Activated CD8-positive, alpha-beta memory T cell treated with anti-CD3 and anti-CD28 coated beads for 48 hours (primary cell): ENCODE measurements around the gene GAA.

ENCODE experiments used
- DNase-seq, 3 experiments: peaks; one replicate each; pipeline ENCODE4 v3.0.0-alpha.2; 2020; ENCODE audit warnings: low read depth in 2 of 3, low spot score in 2 of 3

The GAA gene

GRCh38 chr17:80115159-80115558 is 13.8 kb downstream of the GAA start:
- no peak for DNase-seq

DNA sequence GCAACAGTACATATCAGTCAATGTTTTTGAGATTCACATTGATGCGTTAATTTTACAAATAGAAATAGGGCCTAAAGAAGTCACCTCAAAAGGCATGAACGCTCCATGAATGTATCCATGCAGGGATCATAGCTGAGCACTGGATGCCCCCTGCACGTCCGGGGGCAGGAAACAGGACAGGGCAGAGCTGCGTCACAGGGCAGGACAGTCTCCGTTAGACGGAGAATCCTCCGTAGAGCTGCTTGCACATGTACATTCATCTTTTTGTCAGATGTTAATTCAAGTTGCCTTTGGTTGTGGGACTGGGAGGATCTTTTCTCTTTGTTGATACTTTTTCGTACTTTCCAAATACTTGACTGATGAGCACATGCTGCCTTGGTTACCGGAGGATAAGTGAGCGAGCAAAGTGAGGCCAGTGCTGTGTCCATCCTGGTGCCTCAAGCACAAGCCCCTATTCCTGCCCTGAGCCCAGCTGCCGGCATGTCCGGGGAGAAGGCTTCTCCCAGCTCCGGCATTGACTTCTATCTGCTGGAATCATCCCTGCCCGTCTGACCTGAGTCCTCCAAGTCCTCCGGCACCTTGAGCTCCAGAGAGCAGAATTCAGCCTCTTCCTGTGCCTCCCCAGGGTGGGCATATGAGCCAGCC is 15.0 kb downstream of the GAA start:
- no peak for DNase-seq

- no peak for DNase-seq
Measured at GRCh38 chr17:80116921-80117380, 15.6 kb downstream of the GAA start.

- no peak for DNase-seq
Measured at GRCh38 chr17:80117491-80118401, 16.4 kb downstream of the GAA start.

GRCh38 chr17:80118601-80119270 is 17.4 kb downstream of the GAA start:
- no peak for DNase-seq

- no peak for DNase-seq
Measured at GRCh38 chr17:80119271-80119791, 17.9 kb downstream of the GAA start.

DNA sequence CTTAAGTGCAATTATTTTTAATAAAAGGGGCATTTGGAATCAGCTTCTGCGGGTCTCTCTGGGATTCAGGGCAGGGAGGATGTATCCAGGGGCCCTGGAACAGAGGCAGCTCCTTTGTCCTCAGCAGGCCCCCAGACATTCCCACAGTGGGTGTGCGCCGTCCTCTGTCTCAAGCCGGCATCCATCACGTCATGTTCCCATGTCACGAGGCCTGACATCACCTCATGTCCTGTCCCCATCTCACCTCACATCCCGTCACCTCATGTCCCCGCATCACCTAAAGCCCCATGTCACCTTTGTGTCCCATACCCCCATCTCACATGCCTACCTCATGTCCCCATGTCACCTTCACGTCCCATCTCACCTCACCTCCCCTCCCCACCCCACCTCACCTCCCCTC is 18.5 kb downstream of the GAA start:
- no peak for DNase-seq

DNA sequence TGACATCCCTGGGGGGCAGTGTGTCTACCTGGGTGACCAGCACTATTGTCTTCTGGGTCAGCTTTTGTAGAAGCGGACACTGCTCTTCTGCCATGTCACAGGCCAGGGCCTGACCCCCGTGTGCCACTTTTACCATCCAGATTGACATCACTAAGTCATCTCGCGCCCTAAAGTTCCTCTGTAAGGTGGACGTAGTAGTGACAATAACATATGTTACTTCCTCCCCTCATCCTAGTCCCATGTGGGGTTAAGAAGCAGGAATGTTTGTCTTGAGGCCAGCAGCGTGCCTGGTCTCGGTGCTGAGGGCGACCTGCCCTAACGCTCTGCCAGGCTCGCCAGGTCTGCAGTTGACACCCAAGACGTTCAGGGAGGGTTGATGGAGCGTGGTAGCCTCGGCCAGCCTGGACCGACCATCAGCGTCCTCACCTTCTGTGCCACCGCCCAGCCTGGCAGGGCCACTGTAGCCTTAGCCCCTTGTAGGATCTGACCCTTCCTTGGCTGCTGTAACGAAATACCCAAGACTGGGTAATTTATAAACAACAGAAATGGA is 20.7 kb downstream of the GAA start:
- no peak for DNase-seq

DNA sequence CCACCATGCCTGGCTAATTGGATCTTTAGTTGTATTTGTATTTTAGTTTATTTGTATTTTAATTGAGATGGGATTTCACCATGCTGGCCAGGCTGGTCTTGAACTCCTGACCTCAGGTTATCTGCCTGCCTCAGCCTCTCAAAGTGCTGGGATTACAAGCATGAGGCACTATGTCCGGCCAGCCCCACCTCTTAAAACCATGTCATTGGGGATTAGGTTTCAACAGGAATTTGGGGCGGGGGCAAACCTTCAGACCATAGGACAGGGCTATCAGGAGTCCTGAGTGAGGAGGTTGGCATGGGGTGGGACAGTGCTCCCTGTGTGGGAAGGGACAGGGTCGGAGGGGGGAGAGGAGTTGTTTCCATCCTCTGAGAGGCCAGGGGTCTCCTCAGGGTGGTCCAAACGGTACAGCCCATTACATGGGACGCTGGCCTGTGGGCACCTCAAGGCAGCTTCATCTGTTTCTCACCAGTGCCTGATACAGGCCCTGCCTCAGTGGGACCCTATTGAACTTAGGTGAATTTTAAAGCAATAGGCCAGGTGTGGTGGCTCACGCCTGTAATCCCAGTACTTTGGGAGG is 21.6 kb downstream of the GAA start:
- no peak for DNase-seq

- no peak for DNase-seq
Measured at GRCh38 chr17:80123791-80124190, 22.4 kb downstream of the GAA start.

DNA sequence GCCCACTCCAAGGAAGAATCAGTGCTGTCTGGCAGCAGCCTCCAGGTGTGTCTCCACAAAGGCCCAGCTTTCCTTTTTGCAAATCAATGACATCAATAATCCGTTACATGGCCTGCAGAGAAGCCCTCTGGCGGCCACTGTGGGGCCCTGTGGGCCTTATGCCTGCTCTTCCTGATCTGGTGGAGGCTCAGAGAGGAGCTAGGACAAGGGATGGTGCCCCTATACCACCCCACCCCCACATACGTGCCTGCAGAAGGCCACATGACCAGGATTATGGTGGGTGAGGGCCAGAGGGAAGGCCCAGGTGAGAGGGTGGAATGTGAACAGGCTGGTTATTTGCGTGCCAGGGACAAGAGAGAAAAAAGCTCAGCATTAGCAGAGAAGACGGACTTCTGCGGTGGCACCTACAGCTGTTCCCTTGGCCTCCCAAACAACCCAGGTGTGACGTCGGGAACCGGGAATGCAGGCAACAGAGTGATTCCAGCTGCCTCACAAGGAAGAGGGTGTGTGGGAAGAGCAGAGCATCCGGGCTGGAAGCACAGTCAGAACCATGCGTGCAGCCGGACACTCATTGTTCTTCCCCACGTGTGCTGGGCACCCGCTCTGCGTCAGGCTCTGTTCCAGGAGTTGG is 23.1 kb downstream of the GAA start:
- DNase-seq = no peak

DNA sequence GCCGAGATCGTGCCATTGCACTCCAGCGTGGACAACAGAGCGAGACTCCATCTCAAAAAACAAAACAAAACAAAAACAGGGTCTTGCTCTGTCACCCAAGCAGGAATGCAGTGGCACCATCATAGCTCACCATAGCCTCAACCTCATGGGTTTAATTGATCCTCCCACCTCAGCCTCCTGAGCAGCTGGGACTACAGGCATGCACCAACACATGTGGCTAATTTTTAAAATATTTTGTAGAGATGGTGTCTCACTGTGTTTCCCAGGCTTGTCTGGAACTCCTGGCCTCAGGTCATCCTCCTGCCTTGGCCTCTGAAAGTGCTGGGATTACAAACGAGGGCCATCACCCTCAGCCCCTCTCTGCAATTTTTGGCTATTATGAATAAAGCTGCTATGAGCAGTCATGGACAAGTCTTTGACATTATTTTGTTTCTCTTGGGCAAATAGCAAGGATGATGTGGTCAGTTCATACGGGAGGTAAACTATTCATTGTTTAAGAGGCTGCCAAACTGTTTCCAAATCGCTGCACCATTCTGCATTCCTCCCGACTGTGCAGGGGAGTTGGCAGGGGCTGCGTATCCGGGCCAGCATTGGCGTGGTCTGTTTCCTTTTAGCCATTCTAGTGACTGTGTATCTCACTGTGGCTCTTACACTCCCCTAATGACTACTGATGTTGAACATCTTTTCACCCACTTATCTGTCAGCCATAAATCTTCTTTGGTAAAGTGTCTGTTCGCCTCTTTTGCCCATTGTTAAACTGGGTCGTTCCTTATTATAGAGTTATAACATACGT is 24.5 kb downstream of the GAA start:
- DNase-seq = no peak

- no peak for DNase-seq
Measured at GRCh38 chr17:80126449-80126715, 25.0 kb downstream of the GAA start.

- no peak for DNase-seq
Measured at GRCh38 chr17:80129006-80129565, 27.7 kb downstream of the GAA start.

- no peak for DNase-seq
Measured at GRCh38 chr17:80130992-80131391, 29.6 kb downstream of the GAA start.

GRCh38 chr17:80132906-80133625 is 31.7 kb downstream of the GAA start:
- DNase-seq = no peak

DNA sequence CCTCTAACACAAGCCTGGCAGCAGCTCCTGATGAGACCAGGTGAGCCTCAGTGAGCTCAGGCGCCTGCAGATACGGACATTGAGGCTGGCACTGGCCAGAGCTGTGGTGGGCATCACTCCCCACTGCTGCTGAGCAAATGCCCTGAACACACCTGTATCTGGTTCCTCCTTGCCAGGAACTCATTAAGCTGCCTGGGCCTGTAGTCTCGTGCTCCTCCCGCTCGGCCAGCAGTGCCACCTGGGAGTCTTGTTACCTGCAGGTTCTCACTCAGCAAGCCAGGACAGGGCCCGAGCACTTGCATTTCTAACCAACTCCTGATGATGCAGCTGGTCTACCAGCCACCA is 32.2 kb downstream of the GAA start:
- DNase-seq = no peak

- no peak for DNase-seq
Measured at GRCh38 chr17:80137131-80137530, 35.8 kb downstream of the GAA start.

DNA sequence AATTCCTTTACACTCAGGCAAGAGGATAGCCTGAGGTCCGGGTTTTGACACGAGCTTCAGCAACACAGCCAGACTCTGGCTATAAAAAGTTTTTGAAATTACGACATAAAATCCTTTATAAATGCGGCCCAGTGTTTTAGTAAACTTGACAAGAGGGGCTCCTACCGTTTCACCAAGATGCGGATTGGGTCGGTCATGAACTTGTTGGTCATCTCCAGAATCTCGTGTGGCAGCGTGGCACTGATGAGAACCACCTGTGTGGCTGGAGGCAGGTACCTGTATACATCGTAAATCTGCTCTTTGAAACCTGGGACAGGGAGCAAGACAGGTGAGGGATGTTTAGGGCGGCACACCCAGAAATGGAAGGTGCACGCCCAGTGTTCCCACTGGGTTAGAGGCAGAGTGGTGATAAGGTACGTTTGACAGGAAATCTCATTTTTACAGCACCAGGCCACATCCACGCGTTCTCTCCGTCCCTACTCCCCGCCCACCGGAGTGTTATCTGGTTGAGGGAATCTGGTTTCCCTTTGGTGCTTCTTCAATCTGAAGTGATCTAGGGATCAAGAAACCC is 37.6 kb downstream of the GAA start:
- no peak for DNase-seq
